K562 (cell line): ENCODE measurements around the gene LHCGR. TPM values are rescaled to one million over a fixed set of nuclear protein-coding genes. Genes with fewer than 3 reads are reported as not detected.

Experiments
- ATAC-seq: fragments of 200-7000 bp; cut with Tn5 transposase; 3 replicates; pipeline ENCODE4 v1.9.1; 2020; ENCODE audit warnings: moderate library complexity
- BruUV-seq: library from RNA; stranded (reverse); fragments of 400-500 nt; replicated peaks from 2 replicates; lab custom pipeline; 2021; lab: Mats Ljungman, UMichigan
- CTCF ChIA-PET: fragments of 300-600 bp; formaldehyde crosslinking; extraction: SDS; loops from one replicate; lab custom pipeline; 2021; ENCODE audit warnings: low intra/inter-chr PET ratio; lab: Yijun Ruan, JAX
- POLR2A ChIA-PET: fragments of 300-600, 350-650 bp; sonication (Branson Sonifier 250); formaldehyde crosslinking; extraction: SDS; loops from one replicate; lab custom pipeline; 2021; ENCODE audit warnings: antibody characterized with exemption, inconsistent platforms; lab: Yijun Ruan, JAX
- DNase-seq, 4 experiments: peaks; one replicate each; pipeline versions ENCODE4 v3.0.0 to v3.0.0-alpha.2; 2011 to 2018; ENCODE audit warnings: low spot score in 3 of 4, mixed read lengths in 3 of 4; ENCODE audit errors: extremely low read depth in 1 of 4
- FAIRE-seq: peaks from 2 replicates; lab custom pipeline; 2011; peaks lifted over from hg19 to GRCh38; lab: Jason Lieb, UNC
- H2AFZ ChIP-seq: 2 replicates; pipeline ENCODE4 v1.6.0; 2011; ENCODE audit warnings: low read depth, low read length, control low read depth, inconsistent platforms
- H3K27ac ChIP-seq: fragments of 200-600 bp; 3 replicates; pipeline ENCODE4 v1.8.0; 2011; ENCODE audit warnings: low read depth, mild to moderate bottlenecking, control low read depth, inconsistent platforms, low read length, moderate library complexity, mixed read lengths; ENCODE audit errors: extremely low read depth
- H3K27me3 ChIP-seq, 2 experiments: fragments of 300-600 bp in 1 of 2; 2 replicates in 1 of 2; 3 replicates in 1 of 2; pipeline versions ENCODE4 v1.6.0 to v1.8.0; 2011; ENCODE audit warnings: inconsistent platforms in 2 of 2, low read length in 2 of 2, mild to moderate bottlenecking in 1 of 2, mixed read lengths in 1 of 2, moderate library complexity in 1 of 2; ENCODE audit not compliant: control insufficient read depth in 2 of 2, insufficient read depth in 2 of 2
- H3K36me3 ChIP-seq: fragments of 300-600 bp; 3 replicates; pipeline ENCODE4 v1.8.0; 2011; ENCODE audit warnings: mild to moderate bottlenecking, low read length, inconsistent platforms; ENCODE audit not compliant: control insufficient read depth, insufficient read depth
- H3K4me1 ChIP-seq, 2 experiments: fragments of 200-600 bp in 1 of 2; replicated peaks in 1 of 2; 2 replicates in 1 of 2; 3 replicates in 1 of 2; pipeline versions ENCODE4 v1.5.1 to v1.8.0; 2011; ENCODE audit warnings: inconsistent platforms in 2 of 2, low read length in 2 of 2, mild to moderate bottlenecking in 1 of 2, mixed read lengths in 1 of 2, moderate library complexity in 1 of 2; ENCODE audit not compliant: control insufficient read depth in 2 of 2, insufficient read depth in 2 of 2
- H3K4me2 ChIP-seq: 2 replicates; pipeline ENCODE4 v1.6.1; 2011; ENCODE audit warnings: low read length, control low read depth, inconsistent platforms, mixed read lengths; ENCODE audit not compliant: insufficient read depth
- H3K4me3 ChIP-seq: fragments of 200-600 bp; sonication (generic), shearing (Covaris generic); 2 replicates; pipeline ENCODE4 v1.5.1; 2016; ENCODE audit warnings: control low read depth, inconsistent platforms
- H3K79me2 ChIP-seq: fragments of 200-600 bp; 3 replicates; pipeline ENCODE4 v1.8.0; 2011; ENCODE audit warnings: low read length, inconsistent platforms; ENCODE audit not compliant: control insufficient read depth, insufficient read depth
- H3K9ac ChIP-seq, 2 experiments: 2 replicates each; pipeline versions ENCODE4 v1.6.0 to v1.6.1; 2011; ENCODE audit warnings: low read depth in 2 of 2, low read length in 2 of 2, control low read depth in 1 of 2, inconsistent platforms in 1 of 2, mild to moderate bottlenecking in 1 of 2, mixed read lengths in 1 of 2; ENCODE audit not compliant: insufficient read depth in 1 of 2
- H3K9me1 ChIP-seq: one replicate; pipeline ENCODE4 v1.6.0; 2011; ENCODE audit warnings: inconsistent platforms, mild to moderate bottlenecking, low read length, moderate library complexity; ENCODE audit not compliant: control insufficient read depth, insufficient read depth
- H3K9me3 ChIP-seq: replicated peaks from 2 replicates; pipeline ENCODE4 v1.5.1; 2011; ENCODE audit warnings: low read depth, low read length, inconsistent platforms; ENCODE audit not compliant: control insufficient read depth, insufficient read depth
- H4K20me1 ChIP-seq: replicated peaks from 2 replicates; pipeline ENCODE4 v1.6.1; 2011; ENCODE audit warnings: low read length, inconsistent platforms, mixed read lengths; ENCODE audit not compliant: control insufficient read depth, insufficient read depth
- CREM ChIP-seq: IDR thresholded peaks from 2 replicates; pipeline ENCODE4 v1.6.1; 2014; ENCODE audit warnings: antibody characterized with exemption, low read depth
- DACH1 ChIP-seq: fragments of 450-650 bp; IDR thresholded peaks from 2 replicates; pipeline ENCODE4 v1.6.1; 2018; ENCODE audit not compliant: partially characterized antibody
- ELF4 ChIP-seq: fragments of 450-650 bp; formaldehyde crosslinking; IDR thresholded peaks from 2 replicates; pipeline ENCODE4 v1.4.0; 2022; ENCODE audit warnings: missing genetic modification characterization
- HSF4 ChIP-seq: fragments of 250-450 bp; sonication (Bioruptor Pico); IDR thresholded peaks from 2 replicates; pipeline ENCODE4 v2.1.2; 2022; ENCODE audit warnings: mild to moderate bottlenecking, moderate library complexity, borderline replicate concordance
- KAT2B ChIP-seq: IDR thresholded peaks from one replicate; pipeline ENCODE4 v1.6.1; 2012; ENCODE audit warnings: low read depth, mild to moderate bottlenecking, control low read depth, inconsistent platforms, low read length, moderate library complexity
- MYBL2 ChIP-seq, 2 experiments: fragments of 450-650 bp in 1 of 2; sonication (generic) in 1 of 2; formaldehyde crosslinking in 1 of 2; IDR thresholded peaks; 2 replicates each; pipeline versions ENCODE4 v1.6.1 to v1.8.1; 2017 to 2022; ENCODE audit warnings: borderline replicate concordance in 1 of 2, inconsistent platforms in 1 of 2, low read depth in 1 of 2, mild to moderate bottlenecking in 1 of 2, missing genetic modification reagents in 1 of 2, moderate library complexity in 1 of 2
- NR2C1 ChIP-seq, 2 experiments: fragments of 450-650 bp; IDR thresholded peaks; 2 replicates each; pipeline ENCODE4 v1.6.1; 2017; ENCODE audit warnings: mild to moderate bottlenecking in 2 of 2, antibody characterized with exemption in 1 of 2, inconsistent platforms in 1 of 2, missing compliant biosample characterization in 1 of 2, missing genetic modification characterization in 1 of 2
- TEAD1 ChIP-seq, 2 experiments: fragments of 450-650 bp in 1 of 2; sonication (generic) in 1 of 2; formaldehyde crosslinking; IDR thresholded peaks; 2 replicates each; pipeline versions ENCODE4 v1.4.0 to v1.8.0; 2020 to 2022; ENCODE audit warnings: mild to moderate bottlenecking in 2 of 2, missing genetic modification reagents in 1 of 2
- ZC3H11A ChIP-seq: IDR thresholded peaks from 2 replicates; pipeline ENCODE4 v1.6.1; 2012; ENCODE audit warnings: low read depth, low read length, improper control_type of control experiment
- ZNF224 ChIP-seq: sonication (generic); formaldehyde crosslinking; IDR thresholded peaks from 2 replicates; pipeline ENCODE4 v1.8.0; 2022; ENCODE audit warnings: mild to moderate bottlenecking, missing genetic modification reagents
- ZNF232 ChIP-seq: sonication (generic); formaldehyde crosslinking; IDR thresholded peaks from 2 replicates; pipeline ENCODE4 v1.8.0; 2022; ENCODE audit warnings: mild to moderate bottlenecking, missing genetic modification reagents
- WGBS: fragments of 100-300 bp; shearing (Covaris generic); methylation state at CpG from one replicate; pipeline ENCODE4 v1.1.6; 2016; ENCODE audit warnings: low coverage, mixed read lengths; ENCODE audit not compliant: insufficient coverage; ENCODE audit errors: missing lambda C conversion rate; 5-methylcytosine and 5-hydroxymethylcytosine counted together
- in situ Hi-C: fragments of 300-500 bp; cut with MboI; formaldehyde crosslinking; loops from 4 replicates; pipeline ENCODE4 v1.15.0; 2018; ENCODE audit warnings: inconsistent platforms, mixed read lengths
- intact Hi-C: fragments of 100-400 bp; cut with micrococcal nuclease; formaldehyde crosslinking; loops from 2 replicates; pipeline ENCODE4 v1.14.2; 2022
- polyA plus RNA-seq, 8 experiments: library from polyadenylated mRNA; depleted of rRNA in 4 of 8; stranded (reverse) in 5 of 8; unstranded in 3 of 8; fragments of >200 nt; fragmentation: Nextera tagmentation in 2 of 8; fragmentation: Illumina TruSeq in 1 of 8; extraction: Ambion mirVana in 2 of 8; extraction: Trizol in 1 of 8; gene quantifications; 2 replicates each; pipeline versions ENCODE4 v1.2.1 to v1.2.3, GENCODE V29; 2011 to 2014; ENCODE audit warnings: inconsistent platforms in 1 of 8, missing spikeins in 1 of 8
- total RNA-seq, 7 experiments: library from RNA; depleted of rRNA in 6 of 7; stranded (reverse); fragments of >200 nt in 6 of 7; fragmentation: Illumina TruSeq in 2 of 7; extraction: Trizol in 2 of 7; gene quantifications; 2 replicates each; pipeline versions ENCODE4 v1.2.1 to v1.2.3, GENCODE V29; 2011 to 2021; ENCODE audit warnings: low replicate concordance in 1 of 7
- TF ChIP-seq, protein P1 (sequence below): fragments of 250-450 bp; sonication (Bioruptor Pico); IDR thresholded peaks from 2 replicates; pipeline ENCODE4 v1.9.0; 2021; ENCODE audit warnings: mild to moderate bottlenecking, inconsistent platforms
- TF ChIP-seq, protein P2 (sequence below): fragments of 450-650 bp; formaldehyde crosslinking; IDR thresholded peaks from 2 replicates; pipeline ENCODE4 v1.4.0; 2020; ENCODE audit warnings: mild to moderate bottlenecking, moderate library complexity
- TF ChIP-seq, protein P3 (sequence below): sonication (generic); formaldehyde crosslinking; IDR thresholded peaks from 2 replicates; pipeline ENCODE4 v1.8.0; 2022; ENCODE audit warnings: missing genetic modification reagents, mild to moderate bottlenecking, moderate library complexity, borderline replicate concordance

LHCGR gene
- total and polyA plus RNA-seq, 9 of the 15 experiments (the other 6 are each of a cell fraction or from before 2014, with no cell fraction given): not detected

DNA sequence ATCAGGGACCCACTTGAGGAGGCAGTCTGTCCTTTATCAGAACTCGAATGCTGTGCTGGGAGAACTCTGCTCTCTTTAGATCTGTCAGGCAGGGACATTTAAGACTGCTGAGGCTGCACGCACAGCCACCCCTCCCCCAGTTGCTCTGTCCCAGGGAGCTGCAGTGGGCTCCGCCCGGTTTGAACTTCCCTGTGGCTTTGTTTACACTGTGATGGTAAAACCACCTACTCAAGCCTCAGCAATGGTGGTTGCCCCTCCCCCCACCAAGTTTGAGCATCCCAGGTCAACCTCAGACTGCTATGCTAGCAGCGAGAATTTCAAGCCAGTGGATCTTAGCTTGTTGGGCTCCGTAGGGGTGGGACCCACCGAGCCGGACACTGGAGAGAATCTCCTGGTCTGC lies 11.8 kb upstream of the LHCGR start:
- CTCF ChIA-PET: no interaction called here
- no peak for FAIRE-seq
- Histone ChIP-seq H3K4me1 (no peaks in the 10 kb centered on the region), H3K9ac (no peak overlapping the region), H3K36me3 (no peaks in the 10 kb centered on the region), H2AFZ (peak overlapping the region; percentile 23; the same call in 1 of the 2 replicates), H3K4me2 (peak overlapping the region; percentile 18; the same call in 1 of the 2 replicates), H3K9me1 (no peaks in the 10 kb centered on the region), H4K20me1 (no peaks in the 10 kb centered on the region), H3K27me3 (no peaks in the 10 kb centered on the region), H3K9me3 (no peaks in the 10 kb centered on the region), H3K27ac (no peak overlapping the region), H3K4me3 (no peak overlapping the region), H3K79me2 (no peaks in the 10 kb centered on the region)
- 0% methylated on average over 8 of the region's 8 CpGs for WGBS
- DNase-seq: peak in 1 of 4 experiments; percentile 11
- in situ Hi-C loops (no loop called here), intact Hi-C loops (no loop called here)
- TF ChIP-seq, protein P1, sequence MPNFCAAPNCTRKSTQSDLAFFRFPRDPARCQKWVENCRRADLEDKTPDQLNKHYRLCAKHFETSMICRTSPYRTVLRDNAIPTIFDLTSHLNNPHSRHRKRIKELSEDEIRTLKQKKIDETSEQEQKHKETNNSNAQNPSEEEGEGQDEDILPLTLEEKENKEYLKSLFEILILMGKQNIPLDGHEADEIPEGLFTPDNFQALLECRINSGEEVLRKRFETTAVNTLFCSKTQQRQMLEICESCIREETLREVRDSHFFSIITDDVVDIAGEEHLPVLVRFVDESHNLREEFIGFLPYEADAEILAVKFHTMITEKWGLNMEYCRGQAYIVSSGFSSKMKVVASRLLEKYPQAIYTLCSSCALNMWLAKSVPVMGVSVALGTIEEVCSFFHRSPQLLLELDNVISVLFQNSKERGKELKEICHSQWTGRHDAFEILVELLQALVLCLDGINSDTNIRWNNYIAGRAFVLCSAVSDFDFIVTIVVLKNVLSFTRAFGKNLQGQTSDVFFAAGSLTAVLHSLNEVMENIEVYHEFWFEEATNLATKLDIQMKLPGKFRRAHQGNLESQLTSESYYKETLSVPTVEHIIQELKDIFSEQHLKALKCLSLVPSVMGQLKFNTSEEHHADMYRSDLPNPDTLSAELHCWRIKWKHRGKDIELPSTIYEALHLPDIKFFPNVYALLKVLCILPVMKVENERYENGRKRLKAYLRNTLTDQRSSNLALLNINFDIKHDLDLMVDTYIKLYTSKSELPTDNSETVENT (CRISPR knock-in tag): no peak
- TF ChIP-seq ZNF232 (CRISPR knock-in tag) (no peak), TEAD1 (CRISPR knock-in tag; IDR thresholded peaks at IDR 0.05) (no peak), ELF4 (CRISPR knock-in tag) (no peak), NR2C1 (IDR thresholded peaks at IDR 0.05) (no peak), NR2C1 (tag; IDR thresholded peaks at IDR 0.05) (no peak), HSF4 (no peak), CREM (no peak), KAT2B (no peak), DACH1 (no peak), MYBL2 (IDR thresholded peaks at IDR 0.05; ENCODE audit: low read depth) (no peak), MYBL2 (CRISPR knock-in tag; IDR thresholded peaks at IDR 0.05; ENCODE audit: borderline replicate concordance) (no peak), ZNF224 (CRISPR knock-in tag) (no peak), ZC3H11A (no peak)
- TF ChIP-seq, protein P2, sequence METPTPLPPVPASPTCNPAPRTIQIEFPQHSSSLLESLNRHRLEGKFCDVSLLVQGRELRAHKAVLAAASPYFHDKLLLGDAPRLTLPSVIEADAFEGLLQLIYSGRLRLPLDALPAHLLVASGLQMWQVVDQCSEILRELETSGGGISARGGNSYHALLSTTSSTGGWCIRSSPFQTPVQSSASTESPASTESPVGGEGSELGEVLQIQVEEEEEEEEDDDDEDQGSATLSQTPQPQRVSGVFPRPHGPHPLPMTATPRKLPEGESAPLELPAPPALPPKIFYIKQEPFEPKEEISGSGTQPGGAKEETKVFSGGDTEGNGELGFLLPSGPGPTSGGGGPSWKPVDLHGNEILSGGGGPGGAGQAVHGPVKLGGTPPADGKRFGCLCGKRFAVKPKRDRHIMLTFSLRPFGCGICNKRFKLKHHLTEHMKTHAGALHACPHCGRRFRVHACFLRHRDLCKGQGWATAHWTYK: no peak
- TF ChIP-seq, protein P3, sequence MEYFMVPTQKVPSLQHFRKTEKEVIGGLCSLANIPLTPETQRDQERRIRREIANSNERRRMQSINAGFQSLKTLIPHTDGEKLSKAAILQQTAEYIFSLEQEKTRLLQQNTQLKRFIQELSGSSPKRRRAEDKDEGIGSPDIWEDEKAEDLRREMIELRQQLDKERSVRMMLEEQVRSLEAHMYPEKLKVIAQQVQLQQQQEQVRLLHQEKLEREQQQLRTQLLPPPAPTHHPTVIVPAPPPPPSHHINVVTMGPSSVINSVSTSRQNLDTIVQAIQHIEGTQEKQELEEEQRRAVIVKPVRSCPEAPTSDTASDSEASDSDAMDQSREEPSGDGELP (CRISPR knock-in tag): no peak
- POLR2A ChIA-PET: interaction anchor here (0.8 kb wide), 1 partner anchor 9 kb away, joined by 3 read pairs; no protein-coding TSS in a partner anchor
- ATAC-seq: peak; percentile 40; the same call in 1 of the 3 replicates
- no TSS peak for BruUV-seq
